Stomach (tissue), 4 donors: ENCODE measurements around the gene TMIGD1.

Experiments
- EP300 ChIP-seq: sonication (generic); formaldehyde crosslinking; IDR thresholded peaks from one replicate; pipeline ENCODE4 v1.6.1; 2017; ENCODE audit warnings: antibody characterized with exemption
- POLR2A ChIP-seq, 4 donors: fragments of 450-650 bp; IDR thresholded peaks; one replicate each; pipeline ENCODE4 v1.6.1; 2016; ENCODE audit warnings: antibody characterized with exemption in 4 of 4, control low read depth in 2 of 4, mild to moderate bottlenecking in 1 of 4, moderate library complexity in 1 of 4
- POLR2AphosphoS5 ChIP-seq, 3 donors: sonication (generic); formaldehyde crosslinking; IDR thresholded peaks; one replicate each; pipeline ENCODE4 v1.6.1; 2016; ENCODE audit warnings: antibody characterized with exemption in 3 of 3
- TF ChIP-seq, protein P1 (sequence below), 7 experiments: fragments of 450-650 bp in 4 of 7; fragments of 200-600 bp in 3 of 7; sonication (generic) in 3 of 7; IDR thresholded peaks; one replicate each; pipeline ENCODE4 v1.5.1; 2016 to 2019; ENCODE audit warnings: antibody characterized with exemption in 7 of 7, control low read depth in 2 of 7, mild to moderate bottlenecking in 1 of 7

DNA sequence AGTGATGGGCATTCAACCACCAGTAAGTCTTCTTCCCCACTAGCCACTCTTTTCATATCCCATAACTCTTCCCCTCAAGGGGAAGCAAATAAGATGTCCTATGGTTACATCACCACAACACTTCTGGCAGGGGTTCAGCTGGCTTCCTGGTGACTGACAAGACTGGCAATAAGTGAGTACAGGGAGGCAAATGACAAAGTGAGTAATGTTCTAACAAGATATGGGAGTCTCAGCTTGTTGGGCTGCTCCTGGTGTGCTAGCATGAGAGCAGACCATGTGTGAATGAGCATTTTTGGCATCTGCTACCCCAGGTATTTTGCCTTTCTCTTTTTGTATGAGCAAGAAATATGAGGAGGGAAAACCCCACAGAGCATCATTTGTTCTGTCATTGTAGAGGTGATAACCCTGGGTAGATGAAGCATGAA is 9.9 kb downstream of the TMIGD1 start:
- TF ChIP-seq, protein P1, sequence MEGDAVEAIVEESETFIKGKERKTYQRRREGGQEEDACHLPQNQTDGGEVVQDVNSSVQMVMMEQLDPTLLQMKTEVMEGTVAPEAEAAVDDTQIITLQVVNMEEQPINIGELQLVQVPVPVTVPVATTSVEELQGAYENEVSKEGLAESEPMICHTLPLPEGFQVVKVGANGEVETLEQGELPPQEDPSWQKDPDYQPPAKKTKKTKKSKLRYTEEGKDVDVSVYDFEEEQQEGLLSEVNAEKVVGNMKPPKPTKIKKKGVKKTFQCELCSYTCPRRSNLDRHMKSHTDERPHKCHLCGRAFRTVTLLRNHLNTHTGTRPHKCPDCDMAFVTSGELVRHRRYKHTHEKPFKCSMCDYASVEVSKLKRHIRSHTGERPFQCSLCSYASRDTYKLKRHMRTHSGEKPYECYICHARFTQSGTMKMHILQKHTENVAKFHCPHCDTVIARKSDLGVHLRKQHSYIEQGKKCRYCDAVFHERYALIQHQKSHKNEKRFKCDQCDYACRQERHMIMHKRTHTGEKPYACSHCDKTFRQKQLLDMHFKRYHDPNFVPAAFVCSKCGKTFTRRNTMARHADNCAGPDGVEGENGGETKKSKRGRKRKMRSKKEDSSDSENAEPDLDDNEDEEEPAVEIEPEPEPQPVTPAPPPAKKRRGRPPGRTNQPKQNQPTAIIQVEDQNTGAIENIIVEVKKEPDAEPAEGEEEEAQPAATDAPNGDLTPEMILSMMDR (IDR thresholded peaks at IDR 0.05): no peak
- TF ChIP-seq POLR2AphosphoS5 (IDR thresholded peaks at IDR 0.05): no peak
- TF ChIP-seq POLR2A (IDR thresholded peaks at IDR 0.05): no peak
- no peak for TF ChIP-seq EP300
